ENCODE results near the gene CLMN. TPM values are rescaled to one million over a fixed set of nuclear protein-coding genes. Genes with fewer than 3 reads are reported as not detected.
A peak's percentile ranks its signal among the peaks of the same experiment; 100 is the strongest.

Gene CLMN
- total and polyA plus RNA-seq, 2 donors = 4.3 to 11.1 TPM

- H3K27ac ChIP-seq (ENCODE audit: low read depth) = peak within 1 kb of the TSS; percentile 94
- H3K36me3 ChIP-seq (ENCODE audit: insufficient read depth) = no peaks in the 10 kb centered on the region
- H3K4me1 ChIP-seq (ENCODE audit: insufficient read depth) = no peaks in the 10 kb centered on the region
- H3K4me3 ChIP-seq (ENCODE audit: low read depth, low read length) = peak within 1 kb of the TSS; percentile 74
- DNase-seq (ENCODE audit: extremely low spot score) = peak; percentile 88
- WGBS = under 1% methylated on average over 77 of the region's 77 CpGs
Measured at GRCh38 chr14:95157327-95158189, 162.2 kb downstream of the CLMN start, which contains the start of gene DICER1. DICER1 (minus strand) TSS chr14:95157529; CDS start chr14:95133458, 24,071 bp downstream.

GRCh38 chr14:95157048-95157326 lies 162.7 kb downstream of the CLMN start:
- H3K4me1 ChIP-seq (ENCODE audit: insufficient read depth) = no peaks in the 10 kb centered on the region
- under 1% methylated on average over 50 of the region's 50 CpGs for WGBS
- no peaks in the 10 kb centered on the region for H3K36me3 ChIP-seq (ENCODE audit: insufficient read depth)
- H3K27ac ChIP-seq (ENCODE audit: low read depth) = peak overlapping the region; percentile 94
- peak overlapping the region; percentile 74 for H3K4me3 ChIP-seq (ENCODE audit: low read depth, low read length)
- no peak for DNase-seq (ENCODE audit: extremely low spot score)

GRCh38 chr14:95156161-95157047 lies 163.3 kb downstream of the CLMN start:
- WGBS = 4% methylated on average over 48 of the region's 48 CpGs
- Histone ChIP-seq H3K36me3 (ENCODE audit: insufficient read depth) (no peaks in the 10 kb centered on the region), H3K4me3 (ENCODE audit: low read depth, low read length) (peak overlapping the region; percentile 74), H3K4me1 (ENCODE audit: insufficient read depth) (no peaks in the 10 kb centered on the region), H3K27ac (ENCODE audit: low read depth) (peak overlapping the region; percentile 94)
- DNase-seq (ENCODE audit: extremely low spot score) = no peak

- Histone ChIP-seq H3K4me3 (ENCODE audit: low read depth, low read length) (no peak overlapping the region), H3K27ac (ENCODE audit: low read depth) (no peak overlapping the region), H3K4me1 (ENCODE audit: insufficient read depth) (no peaks in the 10 kb centered on the region), H3K36me3 (ENCODE audit: insufficient read depth) (no peaks in the 10 kb centered on the region)
- no peak for DNase-seq (ENCODE audit: extremely low spot score)
- 85% methylated on average over 12 of the region's 12 CpGs for WGBS
Measured at GRCh38 chr14:95155045-95155444, 164.7 kb downstream of the CLMN start.

- Histone ChIP-seq H3K4me3 (ENCODE audit: low read depth, low read length) (no peak overlapping the region), H3K36me3 (ENCODE audit: insufficient read depth) (no peaks in the 10 kb centered on the region), H3K4me1 (ENCODE audit: insufficient read depth) (no peaks in the 10 kb centered on the region), H3K27ac (ENCODE audit: low read depth) (no peak overlapping the region)
- 31% methylated on average over 4 of the region's 4 CpGs for WGBS
- DNase-seq (ENCODE audit: extremely low spot score) = no peak
Measured at GRCh38 chr14:95153866-95154265, 165.8 kb downstream of the CLMN start.

GRCh38 chr14:95151561-95151960 lies 168.1 kb downstream of the CLMN start:
- H3K4me3 ChIP-seq (ENCODE audit: low read depth, low read length) = no peak overlapping the region
- no peaks in the 10 kb centered on the region for H3K36me3 ChIP-seq (ENCODE audit: insufficient read depth)
- DNase-seq (ENCODE audit: extremely low spot score) = no peak
- peaks cover 4% of the 10 kb centered on the region for H3K4me1 ChIP-seq (ENCODE audit: insufficient read depth)
- 86% methylated on average over 8 of the region's 8 CpGs for WGBS
- no peak overlapping the region for H3K27ac ChIP-seq (ENCODE audit: low read depth)

- WGBS = 86% methylated on average over 2 of the region's 2 CpGs
- H3K27ac ChIP-seq (ENCODE audit: low read depth) = no peak overlapping the region
- peaks cover 4% of the 10 kb centered on the region for H3K4me1 ChIP-seq (ENCODE audit: insufficient read depth)
- no peak for DNase-seq (ENCODE audit: extremely low spot score)
- H3K4me3 ChIP-seq (ENCODE audit: low read depth, low read length) = no peak overlapping the region
- no peaks in the 10 kb centered on the region for H3K36me3 ChIP-seq (ENCODE audit: insufficient read depth)
Measured at GRCh38 chr14:95150910-95151309, 168.8 kb downstream of the CLMN start.

GRCh38 chr14:95149441-95149840 lies 170.3 kb downstream of the CLMN start:
- peaks cover 4% of the 10 kb centered on the region for H3K4me1 ChIP-seq (ENCODE audit: insufficient read depth)
- no peak for DNase-seq (ENCODE audit: extremely low spot score)
- 74% methylated on average over 3 of the region's 3 CpGs for WGBS
- H3K27ac ChIP-seq (ENCODE audit: low read depth) = no peak overlapping the region
- no peaks in the 10 kb centered on the region for H3K36me3 ChIP-seq (ENCODE audit: insufficient read depth)
- H3K4me3 ChIP-seq (ENCODE audit: low read depth, low read length) = no peak overlapping the region

- H3K27ac ChIP-seq (ENCODE audit: low read depth) = no peak overlapping the region
- no peaks in the 10 kb centered on the region for H3K36me3 ChIP-seq (ENCODE audit: insufficient read depth)
- H3K4me3 ChIP-seq (ENCODE audit: low read depth, low read length) = no peak overlapping the region
- no peak for DNase-seq (ENCODE audit: extremely low spot score)
- 96% methylated on average over 7 of the region's 7 CpGs for WGBS
- H3K4me1 ChIP-seq (ENCODE audit: insufficient read depth) = peaks cover 4% of the 10 kb centered on the region
Measured at GRCh38 chr14:95147597-95147996, 172.1 kb downstream of the CLMN start.

GRCh38 chr14:95146079-95146771 lies 173.5 kb downstream of the CLMN start:
- H3K27ac ChIP-seq (ENCODE audit: low read depth) = no peak overlapping the region
- WGBS = 86% methylated on average over 10 of the region's 10 CpGs

GRCh38 chr14:95144849-95145248 lies 174.9 kb downstream of the CLMN start:
- DNase-seq (ENCODE audit: extremely low spot score) = no peak
- Histone ChIP-seq H3K4me1 (ENCODE audit: insufficient read depth) (peaks cover 4% of the 10 kb centered on the region), H3K36me3 (ENCODE audit: insufficient read depth) (no peaks in the 10 kb centered on the region), H3K4me3 (ENCODE audit: low read depth, low read length) (no peak overlapping the region), H3K27ac (ENCODE audit: low read depth) (no peak overlapping the region)
- 98% methylated on average over 2 of the region's 2 CpGs for WGBS

More at GRCh38 chr14:95146079-95146771, 173.5 kb downstream of the CLMN start:
- Histone ChIP-seq H3K4me3 (ENCODE audit: low read depth, low read length) (no peak overlapping the region), H3K36me3 (ENCODE audit: insufficient read depth) (no peaks in the 10 kb centered on the region), H3K4me1 (ENCODE audit: insufficient read depth) (peaks cover 4% of the 10 kb centered on the region)
- no peak for DNase-seq (ENCODE audit: extremely low spot score)

- 85% methylated on average over 4 of the region's 4 CpGs for WGBS
- Histone ChIP-seq H3K36me3 (ENCODE audit: insufficient read depth) (no peaks in the 10 kb centered on the region), H3K4me3 (ENCODE audit: low read depth, low read length) (no peak overlapping the region), H3K27ac (ENCODE audit: low read depth) (peak overlapping the region; percentile 38), H3K4me1 (ENCODE audit: insufficient read depth) (peaks cover 4% of the 10 kb centered on the region)
- no peak for DNase-seq (ENCODE audit: extremely low spot score)
Measured at GRCh38 chr14:95143808-95144620, 175.7 kb downstream of the CLMN start.

- WGBS = over 99% methylated on average over 2 of the region's 2 CpGs
- H3K27ac ChIP-seq (ENCODE audit: low read depth) = no peak overlapping the region
- DNase-seq (ENCODE audit: extremely low spot score) = no peak
- no peak overlapping the region for H3K4me3 ChIP-seq (ENCODE audit: low read depth, low read length)
- H3K4me1 ChIP-seq (ENCODE audit: insufficient read depth) = peaks cover 2% of the 10 kb centered on the region
- H3K36me3 ChIP-seq (ENCODE audit: insufficient read depth) = no peaks in the 10 kb centered on the region
Measured at GRCh38 chr14:95142208-95142607, 177.5 kb downstream of the CLMN start.

Data from urinary bladder (tissue), 4 donors.